Activated T-cell treated with anti-CD3 and anti-CD28 coated beads, Interleukin-2, amount 50 U/mL, for 1 hour (primary cell): Measurements from ENCODE around the gene ADGRG6.

Experiments
- DNase-seq: peaks from one replicate; pipeline ENCODE4 v3.0.0-alpha.2; 2020

The ADGRG6 gene

GRCh38 chr6:142378138-142378875 lies 76.5 kb downstream of the ADGRG6 start:
- DNase-seq: no peak

GRCh38 chr6:142380626-142381025 lies 78.8 kb downstream of the ADGRG6 start:
- no peak for DNase-seq

GRCh38 chr6:142381181-142381580 lies 79.4 kb downstream of the ADGRG6 start:
- no peak for DNase-seq

- no peak for DNase-seq
These were observed 80.1 kb downstream of the ADGRG6 start for GRCh38 chr6:142381845-142382378.

- DNase-seq: no peak
These were observed 82.9 kb downstream of the ADGRG6 start for GRCh38 chr6:142384519-142385254.

GRCh38 chr6:142385352-142385751 lies 83.5 kb downstream of the ADGRG6 start:
- no peak for DNase-seq

GRCh38 chr6:142386657-142387056 lies 84.8 kb downstream of the ADGRG6 start:
- DNase-seq: no peak

- DNase-seq: no peak
These were observed 86.4 kb downstream of the ADGRG6 start for GRCh38 chr6:142387997-142388815.

- no peak for DNase-seq
These were observed 93.5 kb downstream of the ADGRG6 start for GRCh38 chr6:142395266-142395665.

- no peak for DNase-seq
These were observed 94.0 kb downstream of the ADGRG6 start for GRCh38 chr6:142395768-142396231.

GRCh38 chr6:142398353-142398752 lies 96.5 kb downstream of the ADGRG6 start:
- no peak for DNase-seq

- DNase-seq: no peak
These were observed 97.9 kb downstream of the ADGRG6 start for GRCh38 chr6:142399739-142400138.

- DNase-seq: no peak
These were observed 98.7 kb downstream of the ADGRG6 start for GRCh38 chr6:142400495-142400894.

- no peak for DNase-seq
These were observed 100.0 kb downstream of the ADGRG6 start for GRCh38 chr6:142401838-142402237.

- no peak for DNase-seq
These were observed 102.9 kb downstream of the ADGRG6 start for GRCh38 chr6:142404751-142405150.

GRCh38 chr6:142406131-142406530 lies 104.3 kb downstream of the ADGRG6 start:
- DNase-seq: no peak

GRCh38 chr6:142407685-142408273 lies 106.0 kb downstream of the ADGRG6 start:
- no peak for DNase-seq

- no peak for DNase-seq
These were observed 106.6 kb downstream of the ADGRG6 start for GRCh38 chr6:142408409-142408808.

GRCh38 chr6:142409794-142410193 lies 108.0 kb downstream of the ADGRG6 start:
- DNase-seq: no peak

- DNase-seq: no peak
These were observed 109.3 kb downstream of the ADGRG6 start for GRCh38 chr6:142411145-142411544.

- DNase-seq: no peak
These were observed 110.4 kb downstream of the ADGRG6 start for GRCh38 chr6:142412241-142412640.

GRCh38 chr6:142412658-142413057 lies 110.9 kb downstream of the ADGRG6 start:
- DNase-seq: no peak

- no peak for DNase-seq
These were observed 111.3 kb downstream of the ADGRG6 start for GRCh38 chr6:142413111-142413510.
